GM12891 (cell line): ENCODE results near the gene MAT2A.

Experiments used
- POLR2A ChIP-seq: IDR thresholded peaks from 2 replicates; pipeline ENCODE4 v1.6.1; 2011; ENCODE audit warnings: low read depth, low read length, control low read depth
- POLR2AphosphoS5 ChIP-seq: IDR thresholded peaks from 2 replicates; pipeline ENCODE4 v1.6.1; 2011; ENCODE audit warnings: low read depth, low read length, control low read depth
- TAF1 ChIP-seq: IDR thresholded peaks from 2 replicates; pipeline ENCODE4 v1.6.1; 2011; ENCODE audit warnings: low read depth, low read length, control low read depth

DNA sequence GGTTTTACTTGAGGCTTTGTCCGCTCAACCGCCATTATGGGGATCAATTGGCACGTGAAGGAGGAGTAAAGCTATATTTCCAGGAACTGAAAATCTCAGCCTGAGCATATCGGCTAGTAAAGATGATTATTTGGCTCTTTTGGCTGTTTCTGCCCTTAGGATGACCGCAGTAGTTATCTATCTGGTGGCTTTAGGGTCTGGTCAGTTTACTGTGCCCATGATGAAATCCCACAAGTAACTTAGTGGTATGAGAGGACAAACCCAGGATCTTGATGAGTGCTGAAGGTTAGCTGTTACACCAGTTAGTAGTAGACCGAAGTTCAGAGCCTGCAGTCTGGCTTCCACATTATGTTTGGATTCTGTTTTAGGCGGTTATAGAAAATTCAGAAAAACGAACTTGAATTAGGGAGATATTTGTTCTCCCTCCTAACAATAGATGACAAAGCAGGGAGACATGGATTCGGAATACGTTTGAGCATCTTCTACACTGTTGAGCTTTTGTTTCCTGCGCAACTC lies 1.2 kb downstream of the MAT2A start:
- TF ChIP-seq POLR2AphosphoS5 (no peak), POLR2A (no peak), TAF1 (no peak)
